Adrenal gland (tissue), 12 donors: Measurements from ENCODE around the gene FRMD1. TPM values are rescaled to one million over a fixed set of nuclear protein-coding genes. Genes with fewer than 3 reads are reported as not detected.

ENCODE experiments used
- DNase-seq, 7 donors: peaks; one replicate each; pipeline ENCODE4 v3.0.0-alpha.2; 2019 to 2020
- H3K27ac ChIP-seq, 5 donors: fragments of 200-600 bp; sonication (generic) in 4 of 5; 1 replicate in 3 of 5; 2 replicates in 2 of 5; pipeline versions ENCODE4 v1.5.1 to v1.8.0; 2016 to 2020; ENCODE audit warnings: mild to moderate bottlenecking in 1 of 5
- H3K27me3 ChIP-seq: fragments of 200-600 bp; 2 replicates; pipeline ENCODE4 v1.8.0; 2021
- H3K36me3 ChIP-seq, 2 donors: fragments of 200-600 bp; replicated peaks in 1 of 2; 1 replicate in 1 of 2; 2 replicates in 1 of 2; pipeline versions ENCODE4 v1.5.1 to v1.8.0; 2018 to 2022
- H3K4me1 ChIP-seq, 2 donors: fragments of 200-600 bp; replicated peaks in 1 of 2; 1 replicate in 1 of 2; 2 replicates in 1 of 2; pipeline versions ENCODE4 v1.5.1 to v1.8.0; 2018 to 2021
- H3K4me3 ChIP-seq, 4 donors: fragments of 200-600 bp; sonication (generic) in 3 of 4; one replicate each; pipeline ENCODE4 v1.5.1; 2016 to 2018
- H3K9me3 ChIP-seq, 3 donors: fragments of 200-600 bp; sonication (generic) in 1 of 3; replicated peaks in 1 of 3; 1 replicate in 2 of 3; 2 replicates in 1 of 3; pipeline versions ENCODE4 v1.5.1 to v1.8.0; 2016 to 2021
- POLR2A ChIP-seq, 2 donors: fragments of 450-650 bp; IDR thresholded peaks; one replicate each; pipeline ENCODE4 v1.6.1; 2017; ENCODE audit warnings: antibody characterized with exemption in 2 of 2, mild to moderate bottlenecking in 2 of 2, moderate library complexity in 1 of 2
- WGBS, 4 donors: extraction: QIAGEN DNeasy Blood & Tissue Kit in 2 of 4; methylation state at CpG; one replicate each; pipeline versions ENCODE4 v1.1.5 to v1.1.7; 2013 to 2017; 5-methylcytosine and 5-hydroxymethylcytosine counted together
- intact Hi-C, 2 donors: fragments of 100-400 bp; cut with DNase I; formaldehyde crosslinking; loops; one replicate each; pipeline versions ENCODE4 v1.14.1 to v1.15.0; 2022 to 2023
- polyA plus RNA-seq, 3 donors: library from polyadenylated mRNA; stranded (reverse); fragments of 200-250 nt in 2 of 3; fragments of 350-450 nt in 1 of 3; fragmentation: Illumina TruSeq in 1 of 3; extraction: RNeasy Lipid Tissue Mini Kit (QIAGEN cat#74804) in 1 of 3; gene quantifications; one replicate each; pipeline ENCODE4 v1.2.3, GENCODE V29; 2013 to 2014
- total RNA-seq, 9 donors: library from RNA; depleted of rRNA in 4 of 9; stranded (reverse); fragments of >200 nt in 4 of 9; fragments of 120-200 nt in 1 of 9; fragmentation: NEBNext Ultra II Directional in 1 of 9; extraction: Animal tissue kit (Norgen Biotek cat#: 25700) in 1 of 9; gene quantifications; one replicate each; pipeline versions ENCODE4 v1.1.0 to v1.2.4, GENCODE V29; 2013 to 2023
- TF ChIP-seq, protein P1 (sequence below), 6 experiments: fragments of 450-650 bp in 4 of 6; fragments of 200-600 bp in 2 of 6; sonication (generic) in 1 of 6; IDR thresholded peaks; 1 replicate in 5 of 6; 2 replicates in 1 of 6; pipeline versions ENCODE4 v1.5.1 to v1.8.0; 2016 to 2021; ENCODE audit warnings: antibody characterized with exemption in 6 of 6, mild to moderate bottlenecking in 2 of 6, moderate library complexity in 1 of 6
- donor health status: healthy with polysubstance abuse.
- donor health status: Bipolar disorder and iron deficiency.
- donor health status: DM: yes; HTN: yes; CAD: no.
- donor health status: DM: no; HTN: no; CAD: no.
- donor health status: DM: no; HTN: no; CAD: no.
- donor health status: DM: yes; HTN: yes; CAD: no.

The FRMD1 gene
- total and polyA plus RNA-seq, 12 donors, result under 0.01 to 0.32 (median 0.14) TPM; not detected in 7

DNA sequence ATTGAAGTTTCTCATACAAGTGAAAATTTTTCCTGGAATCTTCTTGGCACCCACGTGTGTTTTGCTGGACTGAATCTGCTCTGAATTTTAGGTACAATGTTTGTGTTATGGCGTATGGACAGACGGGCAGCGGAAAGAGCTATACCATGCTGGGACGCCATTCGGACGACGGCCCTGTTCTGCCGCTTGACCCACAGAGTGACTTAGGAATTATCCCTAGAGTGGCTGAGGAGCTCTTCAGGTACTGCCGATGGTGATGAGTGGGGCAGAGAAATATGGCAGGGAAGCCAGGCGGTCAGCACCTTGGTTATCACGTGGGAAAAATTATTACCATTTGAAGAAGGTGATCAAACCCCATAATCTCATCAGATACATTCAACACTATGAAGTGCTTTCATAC lies 45.2 kb downstream of the FRMD1 start:
- intact Hi-C loops, result no loop called here
- Histone ChIP-seq H3K9me3 (peaks cover 0 to under 1% (median 0%) of the 10 kb centered on the region in 3 donors), H3K36me3 (no peaks in the 10 kb centered on the region), H3K27me3 (no peaks in the 10 kb centered on the region), H3K4me1 (peaks cover 0 to 7% of the 10 kb centered on the region in 2 donors), H3K27ac (no peak overlapping the region), H3K4me3 (no peak overlapping the region)
- DNase-seq, result peak in 2 of 7 donors; percentile 10 to 40
- no peak for TF ChIP-seq POLR2A (IDR thresholded peaks at IDR 0.05)
- TF ChIP-seq, protein P1, sequence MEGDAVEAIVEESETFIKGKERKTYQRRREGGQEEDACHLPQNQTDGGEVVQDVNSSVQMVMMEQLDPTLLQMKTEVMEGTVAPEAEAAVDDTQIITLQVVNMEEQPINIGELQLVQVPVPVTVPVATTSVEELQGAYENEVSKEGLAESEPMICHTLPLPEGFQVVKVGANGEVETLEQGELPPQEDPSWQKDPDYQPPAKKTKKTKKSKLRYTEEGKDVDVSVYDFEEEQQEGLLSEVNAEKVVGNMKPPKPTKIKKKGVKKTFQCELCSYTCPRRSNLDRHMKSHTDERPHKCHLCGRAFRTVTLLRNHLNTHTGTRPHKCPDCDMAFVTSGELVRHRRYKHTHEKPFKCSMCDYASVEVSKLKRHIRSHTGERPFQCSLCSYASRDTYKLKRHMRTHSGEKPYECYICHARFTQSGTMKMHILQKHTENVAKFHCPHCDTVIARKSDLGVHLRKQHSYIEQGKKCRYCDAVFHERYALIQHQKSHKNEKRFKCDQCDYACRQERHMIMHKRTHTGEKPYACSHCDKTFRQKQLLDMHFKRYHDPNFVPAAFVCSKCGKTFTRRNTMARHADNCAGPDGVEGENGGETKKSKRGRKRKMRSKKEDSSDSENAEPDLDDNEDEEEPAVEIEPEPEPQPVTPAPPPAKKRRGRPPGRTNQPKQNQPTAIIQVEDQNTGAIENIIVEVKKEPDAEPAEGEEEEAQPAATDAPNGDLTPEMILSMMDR (IDR thresholded peaks at IDR 0.05), result no peak
- WGBS, 4 donors, result 88 to 95% (median 94%) methylated on average over 12 of the region's 12 CpGs

DNA sequence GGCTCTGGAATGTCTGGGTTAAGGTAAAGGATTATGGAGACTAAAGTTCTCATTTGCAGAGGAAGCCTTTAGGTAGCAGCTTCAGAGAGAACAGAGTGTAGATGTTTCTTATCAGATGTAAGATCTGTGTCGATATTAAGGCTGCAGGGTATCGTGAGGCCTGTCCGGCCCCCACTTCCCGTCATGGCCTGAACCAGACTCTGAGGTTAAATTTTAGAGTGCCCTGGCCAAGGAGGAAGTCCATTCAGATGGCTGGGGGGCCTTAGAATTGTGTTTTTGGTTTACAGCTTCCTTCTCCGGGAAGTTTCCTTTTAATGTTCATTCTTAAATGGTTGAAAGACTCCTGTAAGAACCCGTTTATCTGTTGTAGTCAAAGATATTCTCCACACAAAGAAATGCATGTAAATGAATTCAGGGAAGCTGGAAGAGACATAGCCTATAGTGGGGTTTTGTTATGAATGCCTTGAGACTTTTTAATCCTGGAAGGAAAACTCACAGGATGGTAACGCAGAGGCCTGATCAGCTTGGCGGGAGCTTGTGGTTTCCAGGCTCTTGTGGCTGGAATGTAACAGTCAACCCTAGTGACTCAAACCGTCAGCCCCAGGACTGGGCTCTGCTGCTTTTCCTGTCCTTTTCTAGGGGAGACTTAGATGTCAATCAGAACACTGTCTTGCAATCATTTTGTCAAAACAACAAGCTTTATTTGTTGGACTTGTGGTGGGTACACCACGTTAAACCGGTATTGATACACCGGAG lies 46.8 kb downstream of the FRMD1 start:
- TF ChIP-seq, protein P1 (IDR thresholded peaks at IDR 0.05), result no peak
- no peak for TF ChIP-seq POLR2A (IDR thresholded peaks at IDR 0.05)
- H3K27ac ChIP-seq, result peak overlapping the region in 4 of 5 donors; percentile 9 to 70 (median 40)
- WGBS, 4 donors, result 51 to 61% (median 55%) methylated on average over 12 of the region's 12 CpGs
- H3K4me3 ChIP-seq, result no peak overlapping the region
- H3K9me3 ChIP-seq, result no peaks in the 10 kb centered on the region
- peaks cover 0 to 7% of the 10 kb centered on the region in 2 donors for H3K4me1 ChIP-seq
- H3K36me3 ChIP-seq, result no peaks in the 10 kb centered on the region
- intact Hi-C loops, result no loop called here
- DNase-seq, result peak in 2 of 7 donors; percentile 16 to 49
- H3K27me3 ChIP-seq, result no peaks in the 10 kb centered on the region

DNA sequence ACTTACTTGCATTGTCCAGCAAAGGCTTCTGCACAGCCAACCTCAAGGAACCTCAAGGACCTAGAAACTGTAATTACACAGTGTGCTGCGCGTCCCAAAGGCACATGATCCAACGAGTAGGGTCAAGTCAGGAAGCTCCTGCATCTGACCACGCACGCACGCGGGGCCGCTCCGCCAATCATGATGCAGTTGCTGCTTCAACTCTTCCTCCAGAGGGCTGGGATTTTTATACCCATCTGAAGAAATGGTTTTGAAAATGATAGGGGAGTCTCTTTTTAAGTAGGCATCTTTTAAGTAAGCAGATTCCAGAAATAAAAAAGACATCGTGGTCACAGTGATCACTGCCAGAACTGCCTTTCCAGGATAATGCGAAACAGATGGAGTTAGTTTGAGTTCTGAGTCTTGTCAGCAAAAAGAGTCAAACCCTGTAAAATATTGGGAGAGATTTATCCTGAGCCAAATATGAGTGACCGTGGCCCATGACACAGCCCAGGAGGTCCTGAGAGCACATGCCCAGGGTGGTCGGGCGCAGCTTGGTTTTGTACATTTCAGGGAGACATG lies 47.5 kb downstream of the FRMD1 start:
- Histone ChIP-seq H3K4me1 (peaks cover 0 to 7% of the 10 kb centered on the region in 2 donors), H3K27ac (peak overlapping the region in 4 of 5 donors; percentile 9 to 70 (median 40)), H3K9me3 (no peaks in the 10 kb centered on the region), H3K36me3 (no peaks in the 10 kb centered on the region), H3K27me3 (no peaks in the 10 kb centered on the region), H3K4me3 (no peak overlapping the region)
- intact Hi-C loops, result no loop called here
- peak in 1 of 7 donors; percentile 55 for DNase-seq
- WGBS, 4 donors, result 61 to 87% (median 68%) methylated on average over 11 to 14 of the region's 14 CpGs
- TF ChIP-seq POLR2A (IDR thresholded peaks at IDR 0.05), result no peak
- TF ChIP-seq, protein P1 (IDR thresholded peaks at IDR 0.05), result no peak

DNA sequence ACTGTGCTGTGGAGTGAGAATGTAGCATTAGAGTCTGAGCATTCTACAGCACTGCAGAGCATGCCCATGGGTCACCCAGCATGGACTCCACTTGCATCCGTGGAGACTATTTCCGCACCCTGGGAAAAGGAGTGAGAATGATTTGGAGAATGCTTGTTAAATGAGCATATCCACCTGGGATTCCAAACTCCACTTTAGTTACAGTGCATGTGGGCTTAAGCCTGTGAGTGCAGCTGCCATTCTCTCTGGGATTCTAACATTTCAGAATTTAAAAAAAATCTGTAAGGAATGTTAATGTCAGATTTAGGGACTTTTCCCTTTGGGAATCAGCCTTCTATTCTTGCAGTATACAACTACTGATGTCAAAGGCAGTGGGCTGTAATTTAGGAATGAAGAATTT lies 48.1 kb downstream of the FRMD1 start:
- peaks cover 0 to 4% of the 10 kb centered on the region in 2 donors for H3K4me1 ChIP-seq
- H3K27ac ChIP-seq, result no peak overlapping the region
- H3K9me3 ChIP-seq, result no peaks in the 10 kb centered on the region
- 59 to 73% (median 69%) methylated on average over 2 of the region's 2 CpGs for WGBS, 4 donors
- H3K36me3 ChIP-seq, result no peaks in the 10 kb centered on the region
- no peak for TF ChIP-seq POLR2A (IDR thresholded peaks at IDR 0.05)
- TF ChIP-seq, protein P1 (IDR thresholded peaks at IDR 0.05), result no peak
- DNase-seq, result no peak
- intact Hi-C loops, result no loop called here
- H3K4me3 ChIP-seq, result no peak overlapping the region
- H3K27me3 ChIP-seq, result no peaks in the 10 kb centered on the region
